HEK293 (cell line): ENCODE measurements around the gene MED17.

Source experiments
- OSR2 ChIP-seq: fragments of 450-650 bp; formaldehyde crosslinking; IDR thresholded peaks from 2 replicates; pipeline ENCODE4 v1.5.1; 2016; ENCODE audit warnings: missing biosample characterization, missing genetic modification characterization
- YY1 ChIP-seq: fragments of 450-650 bp; formaldehyde crosslinking; IDR thresholded peaks from 2 replicates; pipeline ENCODE4 v1.5.1; 2018; ENCODE audit warnings: missing biosample characterization, missing genetic modification characterization
- ZFHX2 ChIP-seq: fragments of 450-650 bp; formaldehyde crosslinking; conservative IDR thresholded peaks from 2 replicates; pipeline ENCODE4 v1.5.1; 2016; ENCODE audit warnings: missing biosample characterization, missing genetic modification characterization
- ZNF423 ChIP-seq: fragments of 450-650 bp; formaldehyde crosslinking; IDR thresholded peaks from 2 replicates; pipeline ENCODE4 v1.5.1; 2016; ENCODE audit warnings: missing biosample characterization, missing genetic modification characterization

- TF ChIP-seq ZFHX2 (tag by site-specific recombination) (no peak), OSR2 (tag by site-specific recombination) (no peak), ZNF423 (no peak), YY1 (tag by site-specific recombination) (no peak)
Observed at GRCh38 chr11:93814966-93815633, 31.0 kb downstream of the MED17 start.
